Mesothelial cell of epicardium (in vitro differentiated cells): ENCODE measurements around the gene MFSD2B. TPM values are rescaled to one million over a fixed set of nuclear protein-coding genes. Genes with fewer than 3 reads are reported as not detected.

Experiments used
- DNase-seq, 2 experiments: peaks; one replicate each; pipeline ENCODE4 v3.0.0; 2021; ENCODE audit warnings: low spot score in 2 of 2; ENCODE audit not compliant: unreplicated experiment in 2 of 2
- H3K27ac Mint-ChIP-seq: 2 replicates; pipeline ENCODE4 v1.8.0; 2021; ENCODE audit warnings: mixed read lengths
- H3K27me3 Mint-ChIP-seq: 2 replicates; pipeline ENCODE4 v1.8.0; 2021; ENCODE audit warnings: low read depth, mixed read lengths
- H3K36me3 Mint-ChIP-seq: 2 replicates; pipeline ENCODE4 v1.8.0; 2021; ENCODE audit warnings: mixed read lengths
- H3K4me1 Mint-ChIP-seq: 2 replicates; pipeline ENCODE4 v1.8.0; 2021; ENCODE audit warnings: mixed read lengths
- H3K4me3 Mint-ChIP-seq: 2 replicates; pipeline ENCODE4 v1.8.0; 2021; ENCODE audit warnings: mild to moderate bottlenecking, moderate library complexity, mixed read lengths
- H3K9me3 Mint-ChIP-seq: 2 replicates; pipeline ENCODE4 v1.8.0; 2021; ENCODE audit warnings: mixed read lengths
- total RNA-seq: library from RNA; stranded (reverse); gene quantifications from 3 replicates; pipeline ENCODE4 v1.2.1, GENCODE V29; 2021
- TF ChIP-seq, protein P1 (sequence below): fragments of 200-600 bp; sonication (generic); IDR thresholded peaks from one replicate; pipeline ENCODE4 v1.5.0; 2021; ENCODE audit warnings: antibody characterized with exemption; ENCODE audit not compliant: unreplicated experiment

MFSD2B gene
- total RNA-seq, 1 donor from 2014 or later: 0.31 TPM

GRCh38 chr2:24051833-24052232, 41.9 kb downstream of the MFSD2B start:
- Mint-ChIP-seq H3K27me3 (no peaks in the 10 kb centered on the region), H3K36me3 (no peaks in the 10 kb centered on the region), H3K27ac (no peak overlapping the region), H3K4me1 (peaks cover 9% of the 10 kb centered on the region), H3K9me3 (no peaks in the 10 kb centered on the region), H3K4me3 (no peak overlapping the region)
- TF ChIP-seq, protein P1, sequence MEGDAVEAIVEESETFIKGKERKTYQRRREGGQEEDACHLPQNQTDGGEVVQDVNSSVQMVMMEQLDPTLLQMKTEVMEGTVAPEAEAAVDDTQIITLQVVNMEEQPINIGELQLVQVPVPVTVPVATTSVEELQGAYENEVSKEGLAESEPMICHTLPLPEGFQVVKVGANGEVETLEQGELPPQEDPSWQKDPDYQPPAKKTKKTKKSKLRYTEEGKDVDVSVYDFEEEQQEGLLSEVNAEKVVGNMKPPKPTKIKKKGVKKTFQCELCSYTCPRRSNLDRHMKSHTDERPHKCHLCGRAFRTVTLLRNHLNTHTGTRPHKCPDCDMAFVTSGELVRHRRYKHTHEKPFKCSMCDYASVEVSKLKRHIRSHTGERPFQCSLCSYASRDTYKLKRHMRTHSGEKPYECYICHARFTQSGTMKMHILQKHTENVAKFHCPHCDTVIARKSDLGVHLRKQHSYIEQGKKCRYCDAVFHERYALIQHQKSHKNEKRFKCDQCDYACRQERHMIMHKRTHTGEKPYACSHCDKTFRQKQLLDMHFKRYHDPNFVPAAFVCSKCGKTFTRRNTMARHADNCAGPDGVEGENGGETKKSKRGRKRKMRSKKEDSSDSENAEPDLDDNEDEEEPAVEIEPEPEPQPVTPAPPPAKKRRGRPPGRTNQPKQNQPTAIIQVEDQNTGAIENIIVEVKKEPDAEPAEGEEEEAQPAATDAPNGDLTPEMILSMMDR: no peak
- no peak for DNase-seq

GRCh38 chr2:24052951-24053350, 43.1 kb downstream of the MFSD2B start:
- TF ChIP-seq, protein P1: no peak
- Mint-ChIP-seq H3K4me3 (no peak overlapping the region), H3K9me3 (no peaks in the 10 kb centered on the region), H3K27ac (no peak overlapping the region), H3K36me3 (no peaks in the 10 kb centered on the region), H3K27me3 (no peaks in the 10 kb centered on the region), H3K4me1 (no peaks in the 10 kb centered on the region)
- no peak for DNase-seq

DNA sequence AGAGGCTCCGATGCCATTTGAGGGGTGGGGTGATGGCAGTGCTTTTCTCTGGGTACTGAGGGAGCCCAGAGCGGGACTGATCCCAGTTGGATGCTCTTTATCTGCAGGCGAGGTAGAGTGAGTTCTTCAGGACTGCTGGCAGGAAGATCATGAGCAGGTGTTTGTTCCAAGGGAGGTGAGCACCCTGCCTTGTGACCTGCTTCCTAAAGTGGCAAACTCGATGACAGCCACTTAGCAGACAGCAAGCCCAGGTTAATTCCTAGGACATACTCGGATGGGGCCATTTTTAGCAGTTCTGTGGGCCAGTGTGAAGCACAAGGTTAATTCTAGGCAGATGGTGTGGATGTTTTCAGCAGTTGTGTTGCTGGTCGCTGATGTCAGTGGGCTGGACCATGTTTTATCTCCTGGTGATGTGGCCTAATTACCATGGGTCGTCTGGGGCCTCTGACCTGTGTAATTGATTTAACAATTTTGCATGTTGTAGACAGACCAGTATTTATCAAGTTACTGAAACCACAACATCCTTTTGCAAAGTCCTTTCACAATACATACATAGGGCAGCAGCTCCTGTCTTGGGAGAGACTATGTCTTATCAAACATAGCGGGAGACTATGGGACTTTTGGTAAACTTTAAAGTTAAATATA, 44.6 kb downstream of the MFSD2B start:
- H3K27me3 Mint-ChIP-seq: no peaks in the 10 kb centered on the region
- no peaks in the 10 kb centered on the region for H3K4me1 Mint-ChIP-seq
- TF ChIP-seq, protein P1: no peak
- no peak overlapping the region for H3K4me3 Mint-ChIP-seq
- H3K36me3 Mint-ChIP-seq: no peaks in the 10 kb centered on the region
- H3K27ac Mint-ChIP-seq: no peak overlapping the region
- no peaks in the 10 kb centered on the region for H3K9me3 Mint-ChIP-seq
- no peak for DNase-seq

- no peak for DNase-seq
- Mint-ChIP-seq H3K4me1 (no peaks in the 10 kb centered on the region), H3K27me3 (no peaks in the 10 kb centered on the region), H3K27ac (no peak overlapping the region), H3K9me3 (no peaks in the 10 kb centered on the region), H3K36me3 (no peaks in the 10 kb centered on the region), H3K4me3 (no peak overlapping the region)
- TF ChIP-seq, protein P1: no peak
Observed at GRCh38 chr2:24055750-24056149, 45.9 kb downstream of the MFSD2B start.

DNA sequence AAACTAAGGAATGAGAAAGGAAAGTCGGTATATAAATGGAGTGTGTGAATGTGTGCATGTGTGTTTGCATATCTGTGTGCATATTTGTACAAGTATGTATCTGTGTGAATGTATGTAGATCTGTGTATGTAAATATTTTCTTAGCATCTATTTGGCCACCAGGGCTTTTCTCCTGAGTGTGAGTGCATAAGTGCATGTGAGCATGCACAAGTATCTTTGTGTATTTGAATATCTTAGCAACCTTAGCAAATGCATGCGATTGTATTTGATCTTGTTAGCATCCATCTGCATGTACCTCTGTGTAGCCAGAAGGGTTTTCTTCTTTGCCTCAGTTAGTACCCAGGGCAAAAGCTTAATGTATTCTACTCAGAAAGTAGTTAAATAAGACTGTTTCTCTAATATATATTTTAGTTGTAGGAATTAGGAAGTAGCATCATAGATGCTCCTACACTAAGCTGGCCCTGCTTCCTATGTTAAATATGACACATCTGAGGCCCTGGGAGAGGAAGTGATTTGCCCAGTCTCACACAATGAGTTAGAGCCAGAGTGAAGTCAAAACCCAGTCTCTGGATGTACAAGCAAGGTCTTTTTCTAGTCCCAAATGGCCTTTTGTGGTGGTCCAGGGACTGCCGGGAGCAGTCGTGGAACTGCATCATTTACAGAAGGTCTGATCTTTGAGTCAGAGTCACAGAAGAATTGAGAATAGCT, 48.8 kb downstream of the MFSD2B start:
- no peaks in the 10 kb centered on the region for H3K36me3 Mint-ChIP-seq
- TF ChIP-seq, protein P1: no peak
- H3K4me3 Mint-ChIP-seq: no peak overlapping the region
- no peaks in the 10 kb centered on the region for H3K27me3 Mint-ChIP-seq
- H3K4me1 Mint-ChIP-seq: no peaks in the 10 kb centered on the region
- H3K9me3 Mint-ChIP-seq: no peaks in the 10 kb centered on the region
- DNase-seq: no peak
- no peak overlapping the region for H3K27ac Mint-ChIP-seq
